HG03378 (cell line): ENCODE measurements around the gene SPACA7.

Experiments used
- ATAC-seq: cut with Tn5 transposase; IDR thresholded peaks from one replicate; pipeline ENCODE4 v1.9.1; 2021; ENCODE audit warnings: mild to moderate bottlenecking, moderate library complexity; ENCODE audit not compliant: unreplicated experiment

Gene SPACA7

GRCh38 chr13:112376050-112376681 is at the start of gene SPACA7:
SPACA7 (plus strand) TSS chr13:112376355; CDS start chr13:112376386, 31 bp downstream.
- no peak for ATAC-seq

GRCh38 chr13:112326821-112327370 is 49.3 kb upstream of the SPACA7 start:
- no peak for ATAC-seq

GRCh38 chr13:112328936-112329335 is 47.2 kb upstream of the SPACA7 start:
- no peak for ATAC-seq

GRCh38 chr13:112329376-112329775 is 46.8 kb upstream of the SPACA7 start:
- no peak for ATAC-seq

- ATAC-seq, result no peak
These were observed 46.1 kb upstream of the SPACA7 start for GRCh38 chr13:112330066-112330465.

GRCh38 chr13:112330479-112331381 is 45.4 kb upstream of the SPACA7 start:
- no peak for ATAC-seq

- ATAC-seq, result no peak
These were observed 44.5 kb upstream of the SPACA7 start for GRCh38 chr13:112331675-112332074.

- ATAC-seq, result no peak
These were observed 43.4 kb upstream of the SPACA7 start for GRCh38 chr13:112332727-112333126.

GRCh38 chr13:112333756-112334543 is 42.2 kb upstream of the SPACA7 start:
- no peak for ATAC-seq

GRCh38 chr13:112335135-112335534 is 41.0 kb upstream of the SPACA7 start:
- ATAC-seq, result no peak

GRCh38 chr13:112341446-112341845 is 34.7 kb upstream of the SPACA7 start:
- no peak for ATAC-seq

GRCh38 chr13:112341976-112342735 is 34.0 kb upstream of the SPACA7 start:
- ATAC-seq, result no peak

GRCh38 chr13:112342841-112343361 is 33.3 kb upstream of the SPACA7 start:
- no peak for ATAC-seq

- no peak for ATAC-seq
These were observed 32.6 kb upstream of the SPACA7 start for GRCh38 chr13:112343591-112343990.

GRCh38 chr13:112345826-112346172 is 30.4 kb upstream of the SPACA7 start:
- no peak for ATAC-seq

GRCh38 chr13:112346173-112346898 is 29.8 kb upstream of the SPACA7 start:
- ATAC-seq, result no peak

- ATAC-seq, result no peak
These were observed 29.3 kb upstream of the SPACA7 start for GRCh38 chr13:112346899-112347229.

- ATAC-seq, result no peak
These were observed 28.2 kb upstream of the SPACA7 start for GRCh38 chr13:112347986-112348385.

- no peak for ATAC-seq
These were observed 27.4 kb upstream of the SPACA7 start for GRCh38 chr13:112348642-112349345.
